Measurements from ENCODE around the gene TMEM50B.
"Not testable (repeated sequence)": the region's sequence is repeated elsewhere in the genome, so short reads cannot be mapped to it uniquely, and the experiment has no call there.

TMEM50B gene

GRCh38 chr21:33478182-33478581 is 1.6 kb downstream of the TMEM50B start:
- DNase-seq (ENCODE audit: low read depth), result no peak

GRCh38 chr21:33477066-33477465 is 2.7 kb downstream of the TMEM50B start:
- no peak for DNase-seq (ENCODE audit: low read depth)

- no peak for DNase-seq (ENCODE audit: low read depth)
Measured at GRCh38 chr21:33473344-33473743, 6.4 kb downstream of the TMEM50B start.

GRCh38 chr21:33470701-33471100 is 9.1 kb downstream of the TMEM50B start:
- DNase-seq (ENCODE audit: low read depth), result no peak

- DNase-seq (ENCODE audit: low read depth), result not testable (repeated sequence)
Measured at GRCh38 chr21:33469183-33469582, 10.6 kb downstream of the TMEM50B start.

- DNase-seq (ENCODE audit: low read depth), result no peak
Measured at GRCh38 chr21:33461538-33462250, 18.1 kb downstream of the TMEM50B start.

- DNase-seq (ENCODE audit: low read depth), result no peak
Measured at GRCh38 chr21:33458861-33459260, 20.9 kb downstream of the TMEM50B start.

GRCh38 chr21:33455686-33456446 is 23.9 kb downstream of the TMEM50B start:
- DNase-seq (ENCODE audit: low read depth), result no peak

- no peak for DNase-seq (ENCODE audit: low read depth)
Measured at GRCh38 chr21:33452362-33452761, 27.4 kb downstream of the TMEM50B start.

GRCh38 chr21:33451634-33452071 is 28.1 kb downstream of the TMEM50B start:
- DNase-seq (ENCODE audit: low read depth), result no peak

- no peak for DNase-seq (ENCODE audit: low read depth)
Measured at GRCh38 chr21:33449616-33450015, 30.2 kb downstream of the TMEM50B start.

GRCh38 chr21:33446620-33447019 is 33.2 kb downstream of the TMEM50B start:
- DNase-seq (ENCODE audit: low read depth), result not testable (repeated sequence)

GRCh38 chr21:33444499-33444898 is 35.3 kb downstream of the TMEM50B start:
- no peak for DNase-seq (ENCODE audit: low read depth)

GRCh38 chr21:33443194-33443593 is 36.6 kb downstream of the TMEM50B start:
- DNase-seq (ENCODE audit: low read depth), result no peak

GRCh38 chr21:33441489-33442477 is 38.0 kb downstream of the TMEM50B start:
- no peak for DNase-seq (ENCODE audit: low read depth)

GRCh38 chr21:33437140-33437539 is 42.6 kb downstream of the TMEM50B start:
- DNase-seq (ENCODE audit: low read depth), result no peak

- no peak for DNase-seq (ENCODE audit: low read depth)
Measured at GRCh38 chr21:33434770-33435360, 44.9 kb downstream of the TMEM50B start.

- no peak for DNase-seq (ENCODE audit: low read depth)
Measured at GRCh38 chr21:33433425-33434114, 46.2 kb downstream of the TMEM50B start.

GRCh38 chr21:33433001-33433400 is 46.8 kb downstream of the TMEM50B start:
- no peak for DNase-seq (ENCODE audit: low read depth)

- DNase-seq (ENCODE audit: low read depth), result no peak
Measured at GRCh38 chr21:33432496-33432895, 47.3 kb downstream of the TMEM50B start.

GRCh38 chr21:33430858-33431257 is 48.9 kb downstream of the TMEM50B start:
- DNase-seq (ENCODE audit: low read depth), result no peak
